Hepatocyte (in vitro differentiated cells): ENCODE measurements around the gene ZNF488. TPM values are rescaled to one million over a fixed set of nuclear protein-coding genes. Genes with fewer than 3 reads are reported as not detected.
"Not testable (repeated sequence)": the region's sequence is repeated elsewhere in the genome, so short reads cannot be mapped to it uniquely, and the experiment has no call there.

Experiments
- DNase-seq: peaks from one replicate; pipeline ENCODE4 v3.0.0-alpha.2; 2016; ENCODE audit warnings: low spot score
- H2AFZ ChIP-seq: fragments of 200-600 bp; sonication (generic); 2 replicates; pipeline ENCODE4 v1.6.0; 2016; ENCODE audit warnings: antibody characterized with exemption, mild to moderate bottlenecking
- H3K27ac ChIP-seq: fragments of 200-600 bp; sonication (generic); 2 replicates; pipeline ENCODE4 v1.5.1; 2016; ENCODE audit warnings: mild to moderate bottlenecking
- H3K27me3 ChIP-seq: fragments of 200-600 bp; sonication (generic); 2 replicates; pipeline ENCODE4 v1.6.1; 2016
- H3K36me3 ChIP-seq: fragments of 200-600 bp; sonication (generic); replicated peaks from 2 replicates; pipeline ENCODE4 v1.5.1; 2016; ENCODE audit warnings: low read depth; ENCODE audit not compliant: insufficient read depth
- H3K4me1 ChIP-seq: fragments of 200-600 bp; sonication (generic); 2 replicates; pipeline ENCODE4 v1.5.1; 2016; ENCODE audit warnings: mild to moderate bottlenecking, moderate library complexity; ENCODE audit not compliant: insufficient read depth
- H3K4me2 ChIP-seq: fragments of 200-600 bp; sonication (generic); 2 replicates; pipeline ENCODE4 v1.6.0; 2016
- H3K4me3 ChIP-seq: fragments of 200-600 bp; sonication (generic); 2 replicates; pipeline ENCODE4 v1.5.1; 2016; ENCODE audit warnings: mild to moderate bottlenecking
- H3K79me2 ChIP-seq: fragments of 200-600 bp; sonication (generic); 2 replicates; pipeline ENCODE4 v1.6.0; 2017; ENCODE audit warnings: mild to moderate bottlenecking
- H3K9me2 ChIP-seq: fragments of 200-600 bp; sonication (generic); replicated peaks from 2 replicates; pipeline ENCODE4 v1.6.0; 2017; ENCODE audit warnings: mild to moderate bottlenecking; ENCODE audit not compliant: insufficient read depth
- H3K9me3 ChIP-seq: fragments of 200-600 bp; sonication (generic); 2 replicates; pipeline ENCODE4 v1.5.1; 2016; ENCODE audit warnings: low read depth, mild to moderate bottlenecking
- H4K20me1 ChIP-seq: fragments of 200-600 bp; sonication (generic); 2 replicates; pipeline ENCODE4 v1.6.0; 2016; ENCODE audit warnings: mild to moderate bottlenecking; ENCODE audit not compliant: insufficient read depth, poor library complexity, severe bottlenecking
- EZH2 ChIP-seq: fragments of 200-600 bp; sonication (generic); IDR thresholded peaks from 2 replicates; pipeline ENCODE4 v1.6.1; 2016; ENCODE audit warnings: antibody characterized with exemption, mild to moderate bottlenecking, borderline replicate concordance
- EZH2phosphoT487 ChIP-seq: fragments of 200-600 bp; sonication (generic); IDR thresholded peaks from one replicate; pipeline ENCODE4 v1.6.1; 2018; ENCODE audit warnings: antibody characterized with exemption, mild to moderate bottlenecking, low read depth, moderate library complexity; ENCODE audit not compliant: unreplicated experiment, severe bottlenecking
- WGBS: methylation state at CpG from one replicate; pipeline ENCODE4 v1.1.6; 2016; ENCODE audit warnings: low lambda C conversion rate; ENCODE audit errors: missing lambda C conversion rate; 5-methylcytosine and 5-hydroxymethylcytosine counted together
- polyA plus RNA-seq: library from polyadenylated mRNA; unstranded; fragments of >200 nt; fragmentation: Nextera tagmentation; extraction: Ambion mirVana; gene quantifications from 2 replicates; pipeline ENCODE4 v1.2.1, GENCODE V29; 2016
- total RNA-seq: library from RNA; depleted of rRNA; stranded (reverse); fragments of >200 nt; gene quantifications from 2 replicates; pipeline ENCODE4 v1.2.3, GENCODE V29; 2014
- TF ChIP-seq, protein P1 (sequence below): fragments of 200-600 bp; sonication (generic); IDR thresholded peaks from 2 replicates; pipeline ENCODE4 v1.5.1; 2016; ENCODE audit warnings: antibody characterized with exemption, mild to moderate bottlenecking; ENCODE audit not compliant: poor library complexity

The ZNF488 gene
- total and polyA plus RNA-seq, 2 experiments from 2014 or later = 1.2 to 2.5 TPM

DNA sequence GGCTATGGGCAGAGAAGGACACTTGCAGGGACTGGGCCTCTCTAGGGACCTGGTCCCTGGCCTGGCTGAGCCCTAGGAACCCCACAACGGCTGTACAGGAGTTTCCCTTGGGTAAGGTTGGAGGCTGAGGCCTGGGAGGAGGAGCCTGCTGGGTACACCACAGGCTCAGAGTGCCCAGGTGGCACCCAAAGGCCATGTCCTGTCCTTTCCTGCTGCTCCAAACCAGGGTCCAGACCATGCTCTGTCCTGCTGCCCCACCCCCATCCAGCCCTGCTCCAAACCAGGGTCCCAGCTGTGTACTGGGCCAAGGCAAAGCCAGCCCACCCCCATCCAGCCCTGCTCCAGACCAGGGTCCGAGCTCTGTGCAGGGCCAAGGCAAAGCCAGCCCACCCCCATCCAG is 35.3 kb upstream of the ZNF488 start:
- Histone ChIP-seq H3K27ac (no peak overlapping the region), H3K27me3 (no peaks in the 10 kb centered on the region), H3K9me2 (no peaks in the 10 kb centered on the region), H4K20me1 (no peaks in the 10 kb centered on the region), H3K79me2 (no peaks in the 10 kb centered on the region), H2AFZ (no peak overlapping the region), H3K4me3 (no peak overlapping the region), H3K9me3 (no peaks in the 10 kb centered on the region), H3K4me2 (no peak overlapping the region), H3K4me1 (no peaks in the 10 kb centered on the region), H3K36me3 (no peaks in the 10 kb centered on the region)
- TF ChIP-seq, protein P1, sequence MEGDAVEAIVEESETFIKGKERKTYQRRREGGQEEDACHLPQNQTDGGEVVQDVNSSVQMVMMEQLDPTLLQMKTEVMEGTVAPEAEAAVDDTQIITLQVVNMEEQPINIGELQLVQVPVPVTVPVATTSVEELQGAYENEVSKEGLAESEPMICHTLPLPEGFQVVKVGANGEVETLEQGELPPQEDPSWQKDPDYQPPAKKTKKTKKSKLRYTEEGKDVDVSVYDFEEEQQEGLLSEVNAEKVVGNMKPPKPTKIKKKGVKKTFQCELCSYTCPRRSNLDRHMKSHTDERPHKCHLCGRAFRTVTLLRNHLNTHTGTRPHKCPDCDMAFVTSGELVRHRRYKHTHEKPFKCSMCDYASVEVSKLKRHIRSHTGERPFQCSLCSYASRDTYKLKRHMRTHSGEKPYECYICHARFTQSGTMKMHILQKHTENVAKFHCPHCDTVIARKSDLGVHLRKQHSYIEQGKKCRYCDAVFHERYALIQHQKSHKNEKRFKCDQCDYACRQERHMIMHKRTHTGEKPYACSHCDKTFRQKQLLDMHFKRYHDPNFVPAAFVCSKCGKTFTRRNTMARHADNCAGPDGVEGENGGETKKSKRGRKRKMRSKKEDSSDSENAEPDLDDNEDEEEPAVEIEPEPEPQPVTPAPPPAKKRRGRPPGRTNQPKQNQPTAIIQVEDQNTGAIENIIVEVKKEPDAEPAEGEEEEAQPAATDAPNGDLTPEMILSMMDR = no peak
- TF ChIP-seq EZH2 (no peak), EZH2phosphoT487 (no peak)
- no peak for DNase-seq
- WGBS = 91% methylated on average over 2 of the region's 2 CpGs

DNA sequence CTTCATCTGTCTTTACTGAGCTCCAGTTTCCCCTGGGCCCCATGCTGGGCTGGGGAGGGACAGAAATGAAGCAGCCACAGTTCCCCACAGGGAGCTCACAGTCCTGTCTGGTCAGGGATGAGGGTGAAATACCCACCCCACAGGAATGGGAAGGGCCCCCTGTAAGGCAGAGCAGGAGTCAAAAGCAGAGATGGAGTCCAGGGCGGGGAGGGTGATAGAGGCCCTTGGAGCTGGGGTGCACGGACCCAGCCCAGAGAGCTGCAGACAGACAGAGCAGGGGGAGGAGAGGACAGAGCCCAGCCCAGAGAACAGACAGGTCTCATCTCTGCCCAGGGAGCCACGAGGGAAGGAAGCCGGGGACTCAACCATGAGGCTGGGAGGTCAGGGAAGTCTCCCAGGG is 34.9 kb upstream of the ZNF488 start:
- WGBS = 93% methylated on average over 4 of the region's 4 CpGs
- no peak overlapping the region for H3K4me2 ChIP-seq

DNA sequence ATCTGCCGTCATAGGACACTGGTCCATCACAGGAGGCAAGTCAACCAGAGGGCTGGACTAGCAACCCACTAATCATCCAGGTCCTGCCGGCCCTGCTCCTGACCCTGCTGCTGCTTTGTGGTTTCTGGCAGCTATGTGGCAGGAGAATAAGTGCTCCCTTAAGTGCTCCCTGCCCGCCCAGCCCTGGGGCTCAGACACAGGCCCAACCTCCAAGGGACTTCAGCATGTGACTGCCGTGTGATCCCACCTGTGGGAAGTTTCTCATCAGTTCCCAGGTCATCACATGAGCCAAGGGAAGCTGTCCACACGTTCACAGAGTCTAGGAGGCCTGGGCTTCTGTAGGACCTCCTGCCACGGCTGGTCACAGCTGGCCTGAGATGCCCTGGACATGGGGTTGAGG is 34.2 kb upstream of the ZNF488 start:
- no peaks in the 10 kb centered on the region for H3K9me2 ChIP-seq
- H3K4me1 ChIP-seq = no peaks in the 10 kb centered on the region
- H3K27ac ChIP-seq = no peak overlapping the region
- no peaks in the 10 kb centered on the region for H3K27me3 ChIP-seq
- H2AFZ ChIP-seq = no peak overlapping the region
- no peak overlapping the region for H3K4me3 ChIP-seq
- WGBS = 95% methylated on average over 6 of the region's 6 CpGs
- H3K79me2 ChIP-seq = no peaks in the 10 kb centered on the region
- no peaks in the 10 kb centered on the region for H4K20me1 ChIP-seq
- no peak for DNase-seq
- H3K9me3 ChIP-seq = no peaks in the 10 kb centered on the region
- no peak for TF ChIP-seq EZH2
- TF ChIP-seq, protein P1 = no peak
- TF ChIP-seq EZH2phosphoT487 = no peak
- H3K36me3 ChIP-seq = no peaks in the 10 kb centered on the region
- no peak overlapping the region for H3K4me2 ChIP-seq

More for the DNA sequence above, 34.9 kb upstream of the ZNF488 start:
- Histone ChIP-seq H3K27ac (no peak overlapping the region), H4K20me1 (no peaks in the 10 kb centered on the region), H3K27me3 (no peaks in the 10 kb centered on the region), H2AFZ (no peak overlapping the region), H3K9me3 (no peaks in the 10 kb centered on the region), H3K4me3 (no peak overlapping the region), H3K79me2 (no peaks in the 10 kb centered on the region), H3K36me3 (no peaks in the 10 kb centered on the region), H3K4me1 (no peaks in the 10 kb centered on the region), H3K9me2 (no peaks in the 10 kb centered on the region)
- DNase-seq = no peak
- TF ChIP-seq EZH2phosphoT487 = no peak

DNA sequence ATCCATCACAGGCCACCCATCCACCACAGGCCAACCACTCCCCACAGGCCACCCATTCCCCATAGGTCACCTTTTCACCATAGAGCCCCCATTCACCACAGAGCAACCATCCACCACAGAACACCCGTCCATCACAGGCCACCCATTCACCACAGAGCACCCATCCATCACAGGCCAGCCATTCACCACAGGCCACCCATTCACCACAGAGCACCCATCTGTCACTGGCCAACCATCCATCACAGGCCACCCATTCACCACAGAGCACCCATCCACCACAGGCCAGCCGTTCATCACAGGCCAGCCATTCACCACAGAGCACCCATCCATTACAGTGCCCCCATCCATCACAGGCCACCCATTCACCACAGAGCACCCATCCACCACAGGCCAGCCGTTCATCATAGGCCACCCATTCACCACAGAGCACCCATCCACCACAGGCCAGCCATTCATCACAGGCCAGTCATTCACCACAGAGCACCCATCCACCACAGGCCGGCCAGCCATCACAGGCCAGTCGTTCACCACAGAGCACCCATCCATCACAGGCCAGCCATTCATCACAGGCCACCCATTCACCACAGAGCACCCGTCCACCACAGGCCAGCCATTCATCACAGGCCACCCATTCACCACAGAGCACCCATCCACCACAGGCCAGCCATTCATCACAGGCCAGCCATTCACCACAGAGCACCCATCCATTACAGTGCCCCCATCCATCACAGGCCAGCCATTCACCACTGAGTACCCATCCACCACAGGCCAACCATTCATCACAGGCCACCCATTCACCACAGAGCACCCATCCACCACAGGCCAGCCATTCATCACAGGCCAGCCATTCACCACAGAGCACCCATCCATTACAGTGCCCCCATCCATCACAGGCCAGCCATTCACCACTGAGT is 32.5 kb upstream of the ZNF488 start:
- H3K27ac ChIP-seq, H4K20me1 ChIP-seq, H3K4me2 ChIP-seq, H2AFZ ChIP-seq, H3K4me1 ChIP-seq, H3K4me3 ChIP-seq, DNase-seq, H3K36me3 ChIP-seq, H3K9me2 ChIP-seq, H3K79me2 ChIP-seq, H3K9me3 ChIP-seq, H3K27me3 ChIP-seq: not testable (repeated sequence)
- WGBS = 98% methylated on average over 6 of the region's 6 CpGs
